ENCODE results near the gene SRSF8. TPM values are rescaled to one million over a fixed set of nuclear protein-coding genes. Genes with fewer than 3 reads are reported as not detected.
A peak's percentile ranks its signal among the peaks of the same experiment; 100 is the strongest.

The SRSF8 gene
- total RNA-seq, 2 donors from 2014 or later, result 40.4 to 46.1 TPM

GRCh38 chr11:95068549-95068948 is 1.8 kb downstream of the SRSF8 start:
- Histone ChIP-seq H3K27me3 (replicated peaks; ENCODE audit: insufficient read depth) (no peaks in the 10 kb centered on the region), H3K36me3 (no peaks in the 10 kb centered on the region), H3K4me1 (replicated peaks) (no peaks in the 10 kb centered on the region), H3K4me3 (peak overlapping the region; percentile 85 to 86), H3K27ac (peak overlapping the region; percentile 97 to 98), H3K9me3 (no peaks in the 10 kb centered on the region)
- 0% methylated on average over 5 of the region's 5 CpGs for WGBS
- peak; percentile 93 for DNase-seq (ENCODE audit: low spot score)
- peak; percentile 96 for TF ChIP-seq POLR2AphosphoS5 (IDR thresholded peaks at IDR 0.05)
- TF ChIP-seq POLR2A (IDR thresholded peaks at IDR 0.05), result peak; percentile 88
- peak in 2 of 4 experiments; percentile 12 to 24 for TF ChIP-seq CTCF (IDR thresholded peaks at IDR 0.05)
- intact Hi-C loops (cut with DNase I), result loop anchor here (2.0 to 5.0 kb wide), 4 partner anchors 20 to 639 kb away; partner anchors contain the start of genes CWC15, ENDOD1 and KDM4D

DNA sequence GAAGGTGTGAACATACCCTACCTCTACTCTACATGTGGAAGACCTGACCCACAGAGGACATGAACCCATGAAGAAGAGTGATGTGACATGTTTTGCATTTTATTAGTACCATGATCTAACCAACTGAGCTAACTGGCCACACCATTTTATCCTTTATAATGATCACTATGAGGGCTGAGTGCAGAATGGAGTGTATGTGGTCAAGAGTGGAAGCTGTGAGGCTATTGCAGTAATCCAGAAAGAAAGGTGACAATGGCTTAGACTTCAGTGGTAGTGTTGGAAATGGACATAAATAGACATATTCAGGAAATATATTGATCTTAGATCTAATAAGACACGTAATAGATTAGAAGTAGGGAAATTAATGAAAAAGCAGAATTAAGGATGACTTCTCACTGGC is 3.8 kb downstream of the SRSF8 start:
- H3K4me3 ChIP-seq, result no peak overlapping the region
- H3K9me3 ChIP-seq, result no peaks in the 10 kb centered on the region
- WGBS, result 88% methylated on average over 1 of the region's 1 CpG
- no peak for DNase-seq (ENCODE audit: low spot score)
- intact Hi-C loops (cut with DNase I), result loop anchor here (10.0 kb wide), 1 partner anchor 694 kb away; no protein-coding TSS in a partner anchor
- H3K36me3 ChIP-seq, result no peaks in the 10 kb centered on the region
- TF ChIP-seq POLR2AphosphoS5 (IDR thresholded peaks at IDR 0.05), result no peak
- TF ChIP-seq CTCF (IDR thresholded peaks at IDR 0.05), result no peak
- TF ChIP-seq POLR2A (IDR thresholded peaks at IDR 0.05), result no peak
- no peaks in the 10 kb centered on the region for H3K27me3 ChIP-seq (replicated peaks; ENCODE audit: insufficient read depth)
- no peak overlapping the region for H3K27ac ChIP-seq
- peaks cover 2% of the 10 kb centered on the region for H3K4me1 ChIP-seq (replicated peaks)

DNA sequence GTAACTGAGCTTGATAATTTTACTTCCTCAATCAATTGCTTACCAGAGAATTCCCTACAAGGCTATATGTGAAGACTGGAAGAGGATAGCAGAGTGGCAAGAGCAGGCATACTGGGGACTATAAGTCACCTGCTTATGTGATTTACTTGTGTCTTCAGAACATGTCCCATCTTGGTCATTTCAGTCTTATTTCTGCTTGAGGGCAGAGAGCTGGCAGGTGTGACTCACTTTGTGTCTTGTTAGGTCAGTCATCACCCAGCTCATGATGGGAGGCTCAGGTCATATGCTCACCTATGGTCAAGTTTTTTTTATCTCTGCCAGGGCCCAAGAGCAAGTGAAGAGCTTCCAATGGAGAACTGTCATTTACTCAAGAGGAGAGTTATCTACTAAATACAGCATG is 6.2 kb downstream of the SRSF8 start:
- TF ChIP-seq POLR2A (IDR thresholded peaks at IDR 0.05), result no peak
- TF ChIP-seq POLR2AphosphoS5 (IDR thresholded peaks at IDR 0.05), result no peak
- no peak for TF ChIP-seq CTCF (IDR thresholded peaks at IDR 0.05)
- DNase-seq (ENCODE audit: low spot score), result no peak
- no peaks in the 10 kb centered on the region for H3K27me3 ChIP-seq (replicated peaks; ENCODE audit: insufficient read depth)
- H3K36me3 ChIP-seq, result no peaks in the 10 kb centered on the region
- H3K27ac ChIP-seq, result no peak overlapping the region
- intact Hi-C loops (cut with DNase I), result loop anchor here (10.0 kb wide), 1 partner anchor 692 kb away; no protein-coding TSS in a partner anchor
- peaks cover 12% of the 10 kb centered on the region for H3K4me1 ChIP-seq (replicated peaks)
- no peak overlapping the region for H3K4me3 ChIP-seq
- no peaks in the 10 kb centered on the region for H3K9me3 ChIP-seq

- no peak for DNase-seq (ENCODE audit: low spot score)
- no peak overlapping the region for H3K4me3 ChIP-seq
- WGBS, result 28% methylated on average over 8 of the region's 8 CpGs
- no peaks in the 10 kb centered on the region for H3K36me3 ChIP-seq
- intact Hi-C loops (cut with DNase I), result loop anchor here (10.0 kb wide), 1 partner anchor 690 kb away; no protein-coding TSS in a partner anchor
- H3K4me1 ChIP-seq (replicated peaks), result peaks cover 12% of the 10 kb centered on the region
- H3K27ac ChIP-seq, result peak overlapping the region; percentile 42 to 70
- TF ChIP-seq CTCF (IDR thresholded peaks at IDR 0.05) (no peak), POLR2A (IDR thresholded peaks at IDR 0.05) (no peak), POLR2AphosphoS5 (IDR thresholded peaks at IDR 0.05) (peak; percentile 70)
- H3K9me3 ChIP-seq, result no peaks in the 10 kb centered on the region
- H3K27me3 ChIP-seq (replicated peaks; ENCODE audit: insufficient read depth), result no peaks in the 10 kb centered on the region
These were observed 8.3 kb downstream of the SRSF8 start for GRCh38 chr11:95074792-95075563.

All from prostate gland (tissue), 2 donors.